Measurements from ENCODE around the gene ITIH1.
"Not testable (repeated sequence)": the region's sequence is repeated elsewhere in the genome, so short reads cannot be mapped to it uniquely, and the experiment has no call there.

Gene ITIH1

GRCh38 chr3:52774901-52775864 lies 2.2 kb upstream of the ITIH1 start:
- DNase-seq = no peak

- DNase-seq = no peak
Measured at GRCh38 chr3:52775877-52776276, 1.5 kb upstream of the ITIH1 start.

GRCh38 chr3:52776486-52776885 lies 913 bp upstream of the ITIH1 start:
- not testable (repeated sequence) for DNase-seq

- no peak for DNase-seq
Measured at GRCh38 chr3:52777959-52778805, 783 bp downstream of the ITIH1 start.

- no peak for DNase-seq
Measured at GRCh38 chr3:52779011-52779836, 1.8 kb downstream of the ITIH1 start.

- no peak for DNase-seq
Measured at GRCh38 chr3:52779837-52780585, 2.6 kb downstream of the ITIH1 start.

GRCh38 chr3:52781741-52782140 lies 4.3 kb downstream of the ITIH1 start:
- DNase-seq = no peak

- no peak for DNase-seq
Measured at GRCh38 chr3:52782412-52783210, 5.2 kb downstream of the ITIH1 start.

- no peak for DNase-seq
Measured at GRCh38 chr3:52783211-52783555, 5.8 kb downstream of the ITIH1 start.

GRCh38 chr3:52784021-52784621 lies 6.7 kb downstream of the ITIH1 start:
- DNase-seq = no peak

GRCh38 chr3:52784931-52785590 lies 7.7 kb downstream of the ITIH1 start:
- DNase-seq = no peak

GRCh38 chr3:52786330-52787215 lies 9.2 kb downstream of the ITIH1 start:
- no peak for DNase-seq

- DNase-seq = no peak
Measured at GRCh38 chr3:52787246-52787645, 9.8 kb downstream of the ITIH1 start.

- DNase-seq = no peak
Measured at GRCh38 chr3:52787672-52788625, 10.6 kb downstream of the ITIH1 start.

- no peak for DNase-seq
Measured at GRCh38 chr3:52788890-52789745, 11.7 kb downstream of the ITIH1 start.

GRCh38 chr3:52789746-52790040 lies 12.3 kb downstream of the ITIH1 start:
- DNase-seq = no peak

GRCh38 chr3:52790337-52790736 lies 12.9 kb downstream of the ITIH1 start:
- DNase-seq = no peak
